ENCODE data around the gene INTS3. TPM values are rescaled to one million over a fixed set of nuclear protein-coding genes. Genes with fewer than 3 reads are reported as not detected.

The INTS3 gene
- total RNA-seq, 1 experiment from 2014 or later, result 56.7 TPM

DNA sequence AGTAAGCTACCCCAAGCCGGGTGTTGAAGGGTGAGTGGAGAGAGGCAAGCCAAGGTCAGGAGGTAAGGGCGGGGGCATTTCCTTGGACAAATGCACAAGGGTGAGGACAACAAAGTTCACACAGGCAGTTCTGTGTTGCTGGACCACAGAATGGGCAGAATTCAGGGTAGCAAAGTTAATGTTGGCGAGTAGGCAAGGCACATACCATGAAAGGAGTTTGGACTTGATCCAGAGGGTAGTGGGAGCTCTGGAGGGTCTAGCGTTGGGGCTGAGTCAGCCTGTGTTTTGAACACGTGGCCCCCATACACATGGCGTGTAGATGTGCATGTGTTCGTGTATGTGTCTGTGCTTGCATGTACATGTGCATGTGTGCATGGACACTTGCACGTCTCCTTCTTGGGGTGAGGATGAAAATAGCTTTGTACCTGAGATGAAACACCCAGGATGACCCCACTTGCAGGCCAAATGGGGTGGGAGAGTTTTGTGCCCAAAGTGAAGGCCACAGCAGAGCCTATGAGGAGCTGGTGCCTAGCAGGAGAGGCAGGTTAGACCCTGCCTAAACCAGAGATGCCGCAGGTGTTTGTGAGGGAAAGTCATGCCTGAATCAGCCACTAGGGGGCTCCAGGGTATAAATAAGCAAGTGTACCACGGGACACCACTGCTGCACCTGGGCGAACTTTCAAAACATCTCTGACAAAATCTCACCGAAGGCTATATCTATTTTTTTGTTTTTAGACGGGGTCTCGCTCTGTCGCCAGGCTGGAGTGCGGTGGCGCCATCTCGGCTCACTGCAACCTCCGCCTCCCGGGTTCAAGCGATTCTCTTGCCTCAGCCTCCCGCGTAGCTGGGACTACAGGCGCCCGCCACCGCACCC is 69.2 kb downstream of the INTS3 start:
- H3K4me1 ChIP-seq (ENCODE audit: insufficient read depth, low read length, poor library complexity, severe bottlenecking), result no peaks in the 10 kb centered on the region
- no peak overlapping the region for H3K27ac ChIP-seq (ENCODE audit: low read depth, low read length, poor library complexity, severe bottlenecking)
- no peaks in the 10 kb centered on the region for H3K27me3 ChIP-seq (replicated peaks; ENCODE audit: insufficient read depth, low read depth, low read length, poor library complexity)
- DNase-seq (ENCODE audit: low spot score), result peak; percentile 78
- intact Hi-C loops (cut with micrococcal nuclease; ENCODE audit: unreplicated experiment), result loop anchor here (1.0 to 2.0 kb wide), 2 partner anchors 150 to 189 kb away; partner anchors contain the start of genes DENND4B and RAB13
- CTCF ChIA-PET, result interaction anchor here (0.8 to 2.4 kb wide), 2 partner anchors 180 to 190 kb away, joined by 3 to 8 read pairs; partner anchors contain the start of genes JTB and RAB13
- POLR2A ChIA-PET (ENCODE audit: low non-redundant PET), result no interaction called here
- no peaks in the 10 kb centered on the region for H3K36me3 ChIP-seq (ENCODE audit: insufficient read depth, low read length, poor library complexity, severe bottlenecking)
- no peak for TF ChIP-seq EZH2 (IDR thresholded peaks at IDR 0.05; ENCODE audit: borderline replicate concordance, low read depth, low read length, poor library complexity, severe bottlenecking)
- TF ChIP-seq, protein P1, sequence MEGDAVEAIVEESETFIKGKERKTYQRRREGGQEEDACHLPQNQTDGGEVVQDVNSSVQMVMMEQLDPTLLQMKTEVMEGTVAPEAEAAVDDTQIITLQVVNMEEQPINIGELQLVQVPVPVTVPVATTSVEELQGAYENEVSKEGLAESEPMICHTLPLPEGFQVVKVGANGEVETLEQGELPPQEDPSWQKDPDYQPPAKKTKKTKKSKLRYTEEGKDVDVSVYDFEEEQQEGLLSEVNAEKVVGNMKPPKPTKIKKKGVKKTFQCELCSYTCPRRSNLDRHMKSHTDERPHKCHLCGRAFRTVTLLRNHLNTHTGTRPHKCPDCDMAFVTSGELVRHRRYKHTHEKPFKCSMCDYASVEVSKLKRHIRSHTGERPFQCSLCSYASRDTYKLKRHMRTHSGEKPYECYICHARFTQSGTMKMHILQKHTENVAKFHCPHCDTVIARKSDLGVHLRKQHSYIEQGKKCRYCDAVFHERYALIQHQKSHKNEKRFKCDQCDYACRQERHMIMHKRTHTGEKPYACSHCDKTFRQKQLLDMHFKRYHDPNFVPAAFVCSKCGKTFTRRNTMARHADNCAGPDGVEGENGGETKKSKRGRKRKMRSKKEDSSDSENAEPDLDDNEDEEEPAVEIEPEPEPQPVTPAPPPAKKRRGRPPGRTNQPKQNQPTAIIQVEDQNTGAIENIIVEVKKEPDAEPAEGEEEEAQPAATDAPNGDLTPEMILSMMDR (conservative IDR thresholded peaks at IDR 0.05; ENCODE audit: low read depth, low read length), result peak; percentile 87
- H3K4me3 ChIP-seq (ENCODE audit: low read depth, low read length, poor library complexity, severe bottlenecking), result no peak overlapping the region
- no peaks in the 10 kb centered on the region for H3K9me3 ChIP-seq (ENCODE audit: low read depth, low read length, poor library complexity, severe bottlenecking)
- BruUV-seq (replicated peaks), result TSS peak; percentile 16

DNA sequence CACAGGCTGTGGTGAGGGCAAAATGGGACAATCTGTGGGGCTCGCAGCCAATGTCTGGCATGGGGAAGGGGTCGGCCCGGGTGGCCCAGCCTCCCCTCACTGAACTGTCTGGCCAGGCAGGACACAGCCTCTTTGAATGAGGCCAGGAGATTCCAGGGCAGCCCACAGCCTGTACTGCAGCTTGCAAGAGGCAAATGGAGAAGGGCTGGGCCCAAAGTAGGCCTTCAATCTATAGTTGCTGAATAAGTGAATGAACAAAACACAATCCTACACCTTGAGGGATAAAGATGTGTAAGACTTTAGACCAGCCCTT is 70.6 kb downstream of the INTS3 start:
- BruUV-seq (replicated peaks), result no TSS peak
- POLR2A ChIA-PET (ENCODE audit: low non-redundant PET), result no interaction called here
- H3K27ac ChIP-seq (ENCODE audit: low read depth, low read length, poor library complexity, severe bottlenecking), result no peak overlapping the region
- TF ChIP-seq EZH2 (IDR thresholded peaks at IDR 0.05; ENCODE audit: borderline replicate concordance, low read depth, low read length, poor library complexity, severe bottlenecking), result no peak
- TF ChIP-seq, protein P1 (conservative IDR thresholded peaks at IDR 0.05; ENCODE audit: low read depth, low read length), result no peak
- CTCF ChIA-PET, result interaction anchor here (0.6 to 2.4 kb wide), 2 partner anchors 68 to 188 kb away, joined by 3 to 8 read pairs; partner anchors contain the start of gene RAB13
- peaks cover 4% of the 10 kb centered on the region for H3K4me1 ChIP-seq (ENCODE audit: insufficient read depth, low read length, poor library complexity, severe bottlenecking)
- H3K36me3 ChIP-seq (ENCODE audit: insufficient read depth, low read length, poor library complexity, severe bottlenecking), result no peaks in the 10 kb centered on the region
- intact Hi-C loops (cut with micrococcal nuclease; ENCODE audit: unreplicated experiment), result no loop called here
- no peak overlapping the region for H3K4me3 ChIP-seq (ENCODE audit: low read depth, low read length, poor library complexity, severe bottlenecking)
- no peaks in the 10 kb centered on the region for H3K27me3 ChIP-seq (replicated peaks; ENCODE audit: insufficient read depth, low read depth, low read length, poor library complexity)
- no peaks in the 10 kb centered on the region for H3K9me3 ChIP-seq (ENCODE audit: low read depth, low read length, poor library complexity, severe bottlenecking)
- no peak for DNase-seq (ENCODE audit: low spot score)

DNA sequence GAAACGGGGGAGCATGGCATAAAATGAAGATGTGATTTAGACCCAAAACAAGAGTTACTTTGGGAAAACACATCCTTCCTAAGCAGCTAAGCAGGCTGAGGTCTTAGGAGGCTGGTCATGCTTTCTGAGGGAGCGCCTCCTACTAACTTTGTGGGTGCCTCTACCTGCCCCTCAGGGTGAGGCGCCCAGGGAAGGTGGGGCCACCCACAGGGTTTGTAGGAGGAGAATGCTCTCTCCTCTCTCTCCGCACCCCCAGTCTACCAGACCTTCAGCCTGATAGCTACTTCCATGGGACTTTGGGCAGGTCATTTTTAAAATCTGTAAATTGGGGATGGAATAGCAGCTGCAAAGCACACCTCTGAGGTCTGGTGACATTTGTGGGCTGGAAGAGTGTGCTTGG is 71.2 kb downstream of the INTS3 start:
- DNase-seq (ENCODE audit: low spot score), result no peak
- Histone ChIP-seq H3K4me1 (ENCODE audit: insufficient read depth, low read length, poor library complexity, severe bottlenecking) (peaks cover 7% of the 10 kb centered on the region), H3K9me3 (ENCODE audit: low read depth, low read length, poor library complexity, severe bottlenecking) (no peaks in the 10 kb centered on the region), H3K4me3 (ENCODE audit: low read depth, low read length, poor library complexity, severe bottlenecking) (no peak overlapping the region), H3K27ac (ENCODE audit: low read depth, low read length, poor library complexity, severe bottlenecking) (no peak overlapping the region), H3K27me3 (replicated peaks; ENCODE audit: insufficient read depth, low read depth, low read length, poor library complexity) (no peaks in the 10 kb centered on the region), H3K36me3 (ENCODE audit: insufficient read depth, low read length, poor library complexity, severe bottlenecking) (no peaks in the 10 kb centered on the region)
- no peak for TF ChIP-seq EZH2 (IDR thresholded peaks at IDR 0.05; ENCODE audit: borderline replicate concordance, low read depth, low read length, poor library complexity, severe bottlenecking)
- TF ChIP-seq, protein P1 (conservative IDR thresholded peaks at IDR 0.05; ENCODE audit: low read depth, low read length), result no peak
- ChIA-PET POLR2A (ENCODE audit: low non-redundant PET) (no interaction called here), CTCF (no interaction called here)
- BruUV-seq (replicated peaks), result no TSS peak
- intact Hi-C loops (cut with micrococcal nuclease; ENCODE audit: unreplicated experiment), result no loop called here

Measured in A673 (cell line).